Epidermal melanocyte (primary cell): Measurements from ENCODE around the gene CAVIN3.
"Not testable (repeated sequence)": the region's sequence is repeated elsewhere in the genome, so short reads cannot be mapped to it uniquely, and the experiment has no call there.

Source experiments
- DNase-seq: peaks from one replicate; pipeline ENCODE4 v3.0.0; 2011; ENCODE audit warnings: low spot score; ENCODE audit not compliant: insufficient read length

CAVIN3 gene

GRCh38 chr11:6326303-6326702, 6.0 kb upstream of the CAVIN3 start:
- DNase-seq, result no peak

GRCh38 chr11:6323291-6323905, 3.1 kb upstream of the CAVIN3 start:
- DNase-seq, result no peak

- no peak for DNase-seq
These were observed 1.7 kb upstream of the CAVIN3 start for GRCh38 chr11:6321961-6322362.

- DNase-seq, result no peak
These were observed 1.1 kb upstream of the CAVIN3 start for GRCh38 chr11:6321356-6321755.

GRCh38 chr11:6319704-6320410, 444 bp downstream of the CAVIN3 start:
- peak; percentile 76 for DNase-seq

GRCh38 chr11:6319001-6319703, 1.1 kb downstream of the CAVIN3 start:
- DNase-seq, result peak; percentile 28

GRCh38 chr11:6318204-6318603, 2.1 kb downstream of the CAVIN3 start:
- no peak for DNase-seq

GRCh38 chr11:6315811-6316425, 4.4 kb downstream of the CAVIN3 start:
- DNase-seq, result peak; percentile 83

- DNase-seq, result no peak
These were observed 8.2 kb downstream of the CAVIN3 start for GRCh38 chr11:6312106-6312505.

- no peak for DNase-seq
These were observed 12.4 kb downstream of the CAVIN3 start for GRCh38 chr11:6307876-6308275.

- DNase-seq, result no peak
These were observed 15.0 kb downstream of the CAVIN3 start for GRCh38 chr11:6305297-6305696.

- no peak for DNase-seq
These were observed 16.6 kb downstream of the CAVIN3 start for GRCh38 chr11:6303661-6304060.

GRCh38 chr11:6301096-6301495, 19.2 kb downstream of the CAVIN3 start:
- no peak for DNase-seq

- no peak for DNase-seq
These were observed 20.0 kb downstream of the CAVIN3 start for GRCh38 chr11:6300325-6300724.

GRCh38 chr11:6298605-6299004, 21.7 kb downstream of the CAVIN3 start:
- DNase-seq, result no peak

- no peak for DNase-seq
These were observed 22.5 kb downstream of the CAVIN3 start for GRCh38 chr11:6297831-6298230.

GRCh38 chr11:6285019-6285418, 35.3 kb downstream of the CAVIN3 start:
- no peak for DNase-seq

- DNase-seq, result no peak
These were observed 36.1 kb downstream of the CAVIN3 start for GRCh38 chr11:6284250-6284649.

- DNase-seq, result no peak
These were observed 36.8 kb downstream of the CAVIN3 start for GRCh38 chr11:6283453-6284023.

GRCh38 chr11:6280809-6281208, 39.5 kb downstream of the CAVIN3 start:
- DNase-seq, result not testable (repeated sequence)

- no peak for DNase-seq
These were observed 47.1 kb downstream of the CAVIN3 start for GRCh38 chr11:6273188-6273587.

- no peak for DNase-seq
These were observed 48.7 kb downstream of the CAVIN3 start for GRCh38 chr11:6271598-6271997.
